ENCODE results near the gene ZNF717.
A peak's percentile ranks its signal among the peaks of the same experiment; 100 is the strongest.
"Not testable (repeated sequence)": the region's sequence is repeated elsewhere in the genome, so short reads cannot be mapped to it uniquely, and the experiment has no call there.

Gene ZNF717
- 2.1 to 10.9 (median 7.8) reads per million in 17 experiments for total RNA-seq

- DNase-seq, result peak; percentile 90 to 95 (median 93)
Observed at GRCh38 chr3:75785081-75785755, at the start of gene ZNF717. ZNF717 (minus strand) TSS chr3:75785549; CDS start chr3:75783362, 2,187 bp downstream.

- DNase-seq, result not testable (repeated sequence)
Observed at GRCh38 chr3:75831076-75831475, 45.7 kb upstream of the ZNF717 start.

- DNase-seq, result not testable (repeated sequence)
Observed at GRCh38 chr3:75818019-75818418, 32.7 kb upstream of the ZNF717 start.

- not testable (repeated sequence) for DNase-seq
Observed at GRCh38 chr3:75816287-75817180, 31.2 kb upstream of the ZNF717 start.

GRCh38 chr3:75814797-75815196 is 29.4 kb upstream of the ZNF717 start:
- DNase-seq, result no peak

GRCh38 chr3:75782506-75782905 is 2.8 kb downstream of the ZNF717 start:
- no peak for DNase-seq

GRCh38 chr3:75781079-75781745 is 4.1 kb downstream of the ZNF717 start:
- DNase-seq, result peak in 1 of 4 experiments; percentile 1

- DNase-seq, result not testable (repeated sequence)
Observed at GRCh38 chr3:75777742-75778141, 7.6 kb downstream of the ZNF717 start.

- not testable (repeated sequence) for DNase-seq
Observed at GRCh38 chr3:75771631-75772030, 13.7 kb downstream of the ZNF717 start.

GRCh38 chr3:75768303-75769017 is 16.9 kb downstream of the ZNF717 start:
- DNase-seq, result no peak

GRCh38 chr3:75737831-75738493 is 47.4 kb downstream of the ZNF717 start:
- peak in 3 of 4 experiments; percentile 0 to 7 (median 1) for DNase-seq

- DNase-seq, result no peak
Observed at GRCh38 chr3:75727985-75728384, 57.4 kb downstream of the ZNF717 start.

- DNase-seq, result no peak
Observed at GRCh38 chr3:75692061-75692460, 93.3 kb downstream of the ZNF717 start.

- DNase-seq, result no peak
Observed at GRCh38 chr3:75687323-75687722, 98.0 kb downstream of the ZNF717 start.
